SK-N-SH treated with all-trans-retinoic acid at 6 μM for 48 hours (cell line): ENCODE results near the gene DENND5B.
"Not testable (repeated sequence)": the region's sequence is repeated elsewhere in the genome, so short reads cannot be mapped to it uniquely, and the experiment has no call there.

ENCODE experiments used
- ATAC-seq: fragments of 200-7000 bp; cut with Tn5 transposase; 3 replicates; pipeline ENCODE4 v1.9.1; 2020; ENCODE audit warnings: mild to moderate bottlenecking, moderate library complexity
- ARNTL ChIP-seq: fragments of 450-650 bp; formaldehyde crosslinking; IDR thresholded peaks from 2 replicates; pipeline ENCODE4 v1.5.0; 2020; ENCODE audit warnings: low read depth, mild to moderate bottlenecking, moderate library complexity, borderline replicate concordance
- BACH2 ChIP-seq: fragments of 250-450 bp; sonication (Bioruptor Pico); IDR thresholded peaks from 2 replicates; pipeline ENCODE4 v1.9.0; 2021; ENCODE audit warnings: mild to moderate bottlenecking, borderline replicate concordance
- CSDC2 ChIP-seq: fragments of 250-450 bp; sonication (Bioruptor Pico); IDR thresholded peaks from 2 replicates; pipeline ENCODE4 v1.5.0; 2020; ENCODE audit warnings: mild to moderate bottlenecking, moderate library complexity
- GLIS3 ChIP-seq: fragments of 250-450 bp; sonication (Bioruptor Pico); IDR thresholded peaks from 2 replicates; pipeline ENCODE4 v1.5.0; 2020; ENCODE audit warnings: mild to moderate bottlenecking, moderate library complexity
- ISL1 ChIP-seq: fragments of 250-450 bp; sonication (Bioruptor Pico); IDR thresholded peaks from 2 replicates; pipeline ENCODE4 v2.1.2; 2022; ENCODE audit warnings: mild to moderate bottlenecking, moderate library complexity
- OSR1 ChIP-seq: fragments of 250-450 bp; sonication (Bioruptor Pico); IDR thresholded peaks from 2 replicates; pipeline ENCODE4 v1.8.0; 2022; ENCODE audit warnings: moderate library complexity, mild to moderate bottlenecking, inconsistent platforms
- PPARA ChIP-seq: fragments of 250-450 bp; sonication (Bioruptor Pico); IDR thresholded peaks from 2 replicates; pipeline ENCODE4 v1.5.0; 2020; ENCODE audit warnings: mild to moderate bottlenecking, borderline replicate concordance
- RARB ChIP-seq: fragments of 250-450 bp; sonication (Bioruptor Pico); IDR thresholded peaks from 2 replicates; pipeline ENCODE4 v1.8.0; 2021; ENCODE audit warnings: mild to moderate bottlenecking, moderate library complexity
- TCF4 ChIP-seq: fragments of 250-450 bp; sonication (Bioruptor Pico); IDR thresholded peaks from 2 replicates; pipeline ENCODE4 v1.8.0; 2021; ENCODE audit warnings: mild to moderate bottlenecking, moderate library complexity, borderline replicate concordance
- TOX ChIP-seq: fragments of 250-450 bp; sonication (Bioruptor Pico); IDR thresholded peaks from 2 replicates; pipeline ENCODE4 v1.8.0; 2021; ENCODE audit warnings: mild to moderate bottlenecking, moderate library complexity, borderline replicate concordance
- ZFP3 ChIP-seq: fragments of 250-450 bp; sonication (Bioruptor Pico); IDR thresholded peaks from 2 replicates; pipeline ENCODE4 v1.5.0; 2020; ENCODE audit warnings: mild to moderate bottlenecking, moderate library complexity
- ZFP30 ChIP-seq: fragments of 450-650 bp; formaldehyde crosslinking; IDR thresholded peaks from 2 replicates; pipeline ENCODE4 v1.5.0; 2022; ENCODE audit warnings: mild to moderate bottlenecking, moderate library complexity
- ZNF565 ChIP-seq: fragments of 450-650 bp; formaldehyde crosslinking; conservative IDR thresholded peaks from 2 replicates; pipeline ENCODE4 v1.5.0; 2020; ENCODE audit warnings: low read depth, mild to moderate bottlenecking, moderate library complexity
- ZNF8 ChIP-seq: fragments of 450-650 bp; formaldehyde crosslinking; IDR thresholded peaks from 2 replicates; pipeline ENCODE4 v1.5.0; 2020; ENCODE audit warnings: mild to moderate bottlenecking, moderate library complexity
- TF ChIP-seq, protein P1 (sequence below): fragments of 250-450 bp; sonication (Bioruptor Pico); IDR thresholded peaks from 2 replicates; pipeline ENCODE4 v1.5.0; 2020; ENCODE audit warnings: mild to moderate bottlenecking, moderate library complexity
- TF ChIP-seq, protein P2 (sequence below): fragments of 250-450 bp; sonication (Bioruptor Pico); IDR thresholded peaks from 2 replicates; pipeline ENCODE4 v1.5.1; 2021; ENCODE audit warnings: mild to moderate bottlenecking, moderate library complexity
- TF ChIP-seq, protein P3 (sequence below): fragments of 250-450 bp; sonication (Bioruptor Pico); IDR thresholded peaks from 2 replicates; pipeline ENCODE4 v1.8.0; 2020; ENCODE audit warnings: mild to moderate bottlenecking, moderate library complexity, borderline replicate concordance
- TF ChIP-seq, protein P4 (sequence below): fragments of 250-450 bp; sonication (Bioruptor Pico); IDR thresholded peaks from 2 replicates; pipeline ENCODE4 v1.8.0; 2021; ENCODE audit warnings: low read depth, mild to moderate bottlenecking, moderate library complexity, borderline replicate concordance

DENND5B gene

DNA sequence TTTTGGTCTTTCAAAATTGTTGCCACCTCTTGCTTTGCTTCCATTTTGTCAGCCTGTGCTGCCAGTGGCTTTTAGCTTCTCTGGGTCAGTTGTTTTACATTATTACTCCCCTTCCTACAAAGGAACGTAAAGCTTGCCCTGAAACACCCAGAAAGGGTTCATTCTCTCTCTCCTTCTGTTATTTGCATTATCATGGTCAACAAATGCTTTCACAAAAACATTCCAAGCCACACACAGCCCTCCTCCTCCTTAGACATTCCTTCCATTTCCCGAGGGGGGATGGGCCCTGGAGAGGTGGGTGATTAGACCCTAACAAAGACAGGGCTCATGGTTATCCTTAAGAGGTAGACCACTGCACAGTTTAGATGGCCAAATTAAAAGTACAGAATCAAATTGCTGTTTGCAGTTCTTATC lies 204.6 kb downstream of the DENND5B start:
- TF ChIP-seq GLIS3 (no peak), ZFP30 (CRISPR knock-in tag) (no peak), TOX (no peak), ZNF565 (CRISPR knock-in tag) (no peak), RARB (CRISPR knock-in tag) (no peak)
- TF ChIP-seq, protein P1, sequence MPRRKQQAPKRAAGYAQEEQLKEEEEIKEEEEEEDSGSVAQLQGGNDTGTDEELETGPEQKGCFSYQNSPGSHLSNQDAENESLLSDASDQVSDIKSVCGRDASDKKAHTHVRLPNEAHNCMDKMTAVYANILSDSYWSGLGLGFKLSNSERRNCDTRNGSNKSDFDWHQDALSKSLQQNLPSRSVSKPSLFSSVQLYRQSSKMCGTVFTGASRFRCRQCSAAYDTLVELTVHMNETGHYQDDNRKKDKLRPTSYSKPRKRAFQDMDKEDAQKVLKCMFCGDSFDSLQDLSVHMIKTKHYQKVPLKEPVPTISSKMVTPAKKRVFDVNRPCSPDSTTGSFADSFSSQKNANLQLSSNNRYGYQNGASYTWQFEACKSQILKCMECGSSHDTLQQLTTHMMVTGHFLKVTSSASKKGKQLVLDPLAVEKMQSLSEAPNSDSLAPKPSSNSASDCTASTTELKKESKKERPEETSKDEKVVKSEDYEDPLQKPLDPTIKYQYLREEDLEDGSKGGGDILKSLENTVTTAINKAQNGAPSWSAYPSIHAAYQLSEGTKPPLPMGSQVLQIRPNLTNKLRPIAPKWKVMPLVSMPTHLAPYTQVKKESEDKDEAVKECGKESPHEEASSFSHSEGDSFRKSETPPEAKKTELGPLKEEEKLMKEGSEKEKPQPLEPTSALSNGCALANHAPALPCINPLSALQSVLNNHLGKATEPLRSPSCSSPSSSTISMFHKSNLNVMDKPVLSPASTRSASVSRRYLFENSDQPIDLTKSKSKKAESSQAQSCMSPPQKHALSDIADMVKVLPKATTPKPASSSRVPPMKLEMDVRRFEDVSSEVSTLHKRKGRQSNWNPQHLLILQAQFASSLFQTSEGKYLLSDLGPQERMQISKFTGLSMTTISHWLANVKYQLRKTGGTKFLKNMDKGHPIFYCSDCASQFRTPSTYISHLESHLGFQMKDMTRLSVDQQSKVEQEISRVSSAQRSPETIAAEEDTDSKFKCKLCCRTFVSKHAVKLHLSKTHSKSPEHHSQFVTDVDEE, result no peak
- no peak for ATAC-seq

DNA sequence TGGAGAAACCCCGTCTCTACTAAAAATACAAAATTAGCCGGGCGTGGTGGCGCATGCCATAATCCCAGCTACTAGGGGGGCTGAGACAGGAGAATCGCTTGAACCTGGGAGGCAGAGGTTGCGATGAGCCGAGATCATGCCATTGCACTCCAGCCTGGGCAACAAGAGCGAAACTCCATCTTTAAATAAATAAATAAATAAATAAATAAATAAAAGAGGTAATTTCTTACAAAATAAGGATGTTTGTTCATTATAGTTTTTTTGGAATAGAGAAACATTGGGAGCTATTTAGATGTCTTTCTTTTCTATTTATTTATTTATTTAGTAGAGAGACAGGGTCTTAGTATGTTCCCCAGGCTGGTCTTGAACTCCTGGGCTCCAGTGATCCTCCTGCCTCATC lies 213.7 kb downstream of the DENND5B start:
- not testable (repeated sequence) for ATAC-seq

DNA sequence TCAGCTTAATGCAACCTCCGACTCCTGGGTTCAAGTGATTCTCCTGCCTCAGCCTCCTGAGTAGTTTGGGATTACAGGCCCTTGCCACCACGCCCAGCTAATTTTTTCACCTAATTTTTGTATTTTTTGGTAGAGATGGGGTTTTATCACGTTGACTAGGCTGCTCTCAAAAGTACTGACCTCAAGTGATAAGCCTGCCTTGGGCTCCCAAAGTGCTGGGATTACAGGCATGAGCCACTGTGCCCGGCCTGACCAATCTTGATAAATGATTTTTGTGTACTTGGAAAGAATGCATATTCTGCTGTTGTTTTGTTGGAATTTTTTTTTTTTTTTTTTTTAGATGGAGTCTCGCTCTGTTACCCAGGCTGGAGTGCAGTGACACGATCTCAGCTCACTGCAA lies 215.5 kb downstream of the DENND5B start:
- ATAC-seq, result not testable (repeated sequence)

DNA sequence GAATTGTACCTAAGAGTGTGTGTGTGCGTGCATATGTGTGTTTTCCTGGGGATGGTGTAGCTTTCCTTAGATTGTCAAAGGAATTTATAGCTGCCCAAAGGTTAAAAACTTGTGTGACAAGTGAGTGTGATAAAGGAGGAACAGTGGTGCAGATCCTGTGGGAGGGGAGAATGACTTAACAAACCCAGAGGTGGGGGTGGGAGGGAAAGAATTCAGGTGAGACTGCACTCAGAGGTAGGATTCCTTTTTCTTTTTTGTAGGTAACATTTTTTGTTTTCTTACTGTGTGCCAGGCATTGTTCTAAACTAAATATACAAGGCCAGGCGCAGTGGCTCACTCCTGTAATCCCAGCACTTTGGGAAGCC lies 219.7 kb downstream of the DENND5B start:
- TF ChIP-seq ZFP3 (CRISPR knock-in tag), result no peak
- TF ChIP-seq, protein P2, sequence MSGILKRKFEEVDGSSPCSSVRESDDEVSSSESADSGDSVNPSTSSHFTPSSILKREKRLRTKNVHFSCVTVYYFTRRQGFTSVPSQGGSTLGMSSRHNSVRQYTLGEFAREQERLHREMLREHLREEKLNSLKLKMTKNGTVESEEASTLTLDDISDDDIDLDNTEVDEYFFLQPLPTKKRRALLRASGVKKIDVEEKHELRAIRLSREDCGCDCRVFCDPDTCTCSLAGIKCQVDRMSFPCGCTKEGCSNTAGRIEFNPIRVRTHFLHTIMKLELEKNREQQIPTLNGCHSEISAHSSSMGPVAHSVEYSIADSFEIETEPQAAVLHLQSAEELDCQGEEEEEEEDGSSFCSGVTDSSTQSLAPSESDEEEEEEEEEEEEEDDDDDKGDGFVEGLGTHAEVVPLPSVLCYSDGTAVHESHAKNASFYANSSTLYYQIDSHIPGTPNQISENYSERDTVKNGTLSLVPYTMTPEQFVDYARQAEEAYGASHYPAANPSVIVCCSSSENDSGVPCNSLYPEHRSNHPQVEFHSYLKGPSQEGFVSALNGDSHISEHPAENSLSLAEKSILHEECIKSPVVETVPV (CRISPR knock-in tag), result no peak
- TF ChIP-seq ZNF565 (CRISPR knock-in tag), result no peak
- TF ChIP-seq BACH2 (CRISPR knock-in tag), result no peak
- TF ChIP-seq, protein P3, sequence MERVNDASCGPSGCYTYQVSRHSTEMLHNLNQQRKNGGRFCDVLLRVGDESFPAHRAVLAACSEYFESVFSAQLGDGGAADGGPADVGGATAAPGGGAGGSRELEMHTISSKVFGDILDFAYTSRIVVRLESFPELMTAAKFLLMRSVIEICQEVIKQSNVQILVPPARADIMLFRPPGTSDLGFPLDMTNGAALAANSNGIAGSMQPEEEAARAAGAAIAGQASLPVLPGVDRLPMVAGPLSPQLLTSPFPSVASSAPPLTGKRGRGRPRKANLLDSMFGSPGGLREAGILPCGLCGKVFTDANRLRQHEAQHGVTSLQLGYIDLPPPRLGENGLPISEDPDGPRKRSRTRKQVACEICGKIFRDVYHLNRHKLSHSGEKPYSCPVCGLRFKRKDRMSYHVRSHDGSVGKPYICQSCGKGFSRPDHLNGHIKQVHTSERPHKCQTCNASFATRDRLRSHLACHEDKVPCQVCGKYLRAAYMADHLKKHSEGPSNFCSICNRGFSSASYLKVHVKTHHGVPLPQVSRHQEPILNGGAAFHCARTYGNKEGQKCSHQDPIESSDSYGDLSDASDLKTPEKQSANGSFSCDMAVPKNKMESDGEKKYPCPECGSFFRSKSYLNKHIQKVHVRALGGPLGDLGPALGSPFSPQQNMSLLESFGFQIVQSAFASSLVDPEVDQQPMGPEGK (CRISPR knock-in tag), result no peak
- TF ChIP-seq ISL1 (CRISPR knock-in tag), result no peak
- TF ChIP-seq GLIS3, result no peak
- no peak for TF ChIP-seq OSR1 (CRISPR knock-in tag)
- no peak for TF ChIP-seq ZFP30 (CRISPR knock-in tag)
- TF ChIP-seq, protein P4, sequence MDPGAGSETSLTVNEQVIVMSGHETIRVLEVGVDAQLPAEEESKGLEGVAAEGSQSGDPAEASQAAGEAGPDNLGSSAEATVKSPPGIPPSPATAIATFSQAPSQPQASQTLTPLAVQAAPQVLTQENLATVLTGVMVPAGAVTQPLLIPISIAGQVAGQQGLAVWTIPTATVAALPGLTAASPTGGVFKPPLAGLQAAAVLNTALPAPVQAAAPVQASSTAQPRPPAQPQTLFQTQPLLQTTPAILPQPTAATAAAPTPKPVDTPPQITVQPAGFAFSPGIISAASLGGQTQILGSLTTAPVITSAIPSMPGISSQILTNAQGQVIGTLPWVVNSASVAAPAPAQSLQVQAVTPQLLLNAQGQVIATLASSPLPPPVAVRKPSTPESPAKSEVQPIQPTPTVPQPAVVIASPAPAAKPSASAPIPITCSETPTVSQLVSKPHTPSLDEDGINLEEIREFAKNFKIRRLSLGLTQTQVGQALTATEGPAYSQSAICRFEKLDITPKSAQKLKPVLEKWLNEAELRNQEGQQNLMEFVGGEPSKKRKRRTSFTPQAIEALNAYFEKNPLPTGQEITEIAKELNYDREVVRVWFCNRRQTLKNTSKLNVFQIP (CRISPR knock-in tag), result no peak
- no peak for TF ChIP-seq ARNTL (CRISPR knock-in tag)
- no peak for TF ChIP-seq TCF4 (CRISPR knock-in tag)
- TF ChIP-seq, protein P1, result no peak
- no peak for TF ChIP-seq ZNF8
- TF ChIP-seq PPARA (CRISPR knock-in tag), result no peak
- no peak for TF ChIP-seq CSDC2

More for the DNA sequence above, 219.7 kb downstream of the DENND5B start:
- no peak for ATAC-seq
